Hepatocyte (in vitro differentiated cells): ENCODE measurements around the gene FAM83D. TPM values are rescaled to one million over a fixed set of nuclear protein-coding genes. Genes with fewer than 3 reads are reported as not detected.
"Not testable (repeated sequence)": the region's sequence is repeated elsewhere in the genome, so short reads cannot be mapped to it uniquely, and the experiment has no call there.

Source experiments
- DNase-seq: peaks from one replicate; pipeline ENCODE4 v3.0.0-alpha.2; 2016; ENCODE audit warnings: low spot score
- H2AFZ ChIP-seq: fragments of 200-600 bp; sonication (generic); 2 replicates; pipeline ENCODE4 v1.6.0; 2016; ENCODE audit warnings: antibody characterized with exemption, mild to moderate bottlenecking
- H3K27ac ChIP-seq: fragments of 200-600 bp; sonication (generic); 2 replicates; pipeline ENCODE4 v1.5.1; 2016; ENCODE audit warnings: mild to moderate bottlenecking
- H3K27me3 ChIP-seq: fragments of 200-600 bp; sonication (generic); 2 replicates; pipeline ENCODE4 v1.6.1; 2016
- H3K36me3 ChIP-seq: fragments of 200-600 bp; sonication (generic); replicated peaks from 2 replicates; pipeline ENCODE4 v1.5.1; 2016; ENCODE audit warnings: low read depth; ENCODE audit not compliant: insufficient read depth
- H3K4me1 ChIP-seq: fragments of 200-600 bp; sonication (generic); 2 replicates; pipeline ENCODE4 v1.5.1; 2016; ENCODE audit warnings: mild to moderate bottlenecking, moderate library complexity; ENCODE audit not compliant: insufficient read depth
- H3K4me2 ChIP-seq: fragments of 200-600 bp; sonication (generic); 2 replicates; pipeline ENCODE4 v1.6.0; 2016
- H3K4me3 ChIP-seq: fragments of 200-600 bp; sonication (generic); 2 replicates; pipeline ENCODE4 v1.5.1; 2016; ENCODE audit warnings: mild to moderate bottlenecking
- H3K79me2 ChIP-seq: fragments of 200-600 bp; sonication (generic); 2 replicates; pipeline ENCODE4 v1.6.0; 2017; ENCODE audit warnings: mild to moderate bottlenecking
- H3K9me2 ChIP-seq: fragments of 200-600 bp; sonication (generic); replicated peaks from 2 replicates; pipeline ENCODE4 v1.6.0; 2017; ENCODE audit warnings: mild to moderate bottlenecking; ENCODE audit not compliant: insufficient read depth
- H3K9me3 ChIP-seq: fragments of 200-600 bp; sonication (generic); 2 replicates; pipeline ENCODE4 v1.5.1; 2016; ENCODE audit warnings: low read depth, mild to moderate bottlenecking
- H4K20me1 ChIP-seq: fragments of 200-600 bp; sonication (generic); 2 replicates; pipeline ENCODE4 v1.6.0; 2016; ENCODE audit warnings: mild to moderate bottlenecking; ENCODE audit not compliant: insufficient read depth, poor library complexity, severe bottlenecking
- CTCF ChIP-seq: fragments of 200-600 bp; sonication (generic); IDR thresholded peaks from 2 replicates; pipeline ENCODE4 v1.5.1; 2016; ENCODE audit warnings: antibody characterized with exemption, mild to moderate bottlenecking; ENCODE audit not compliant: poor library complexity
- EZH2 ChIP-seq: fragments of 200-600 bp; sonication (generic); IDR thresholded peaks from 2 replicates; pipeline ENCODE4 v1.6.1; 2016; ENCODE audit warnings: antibody characterized with exemption, mild to moderate bottlenecking, borderline replicate concordance
- EZH2phosphoT487 ChIP-seq: fragments of 200-600 bp; sonication (generic); IDR thresholded peaks from one replicate; pipeline ENCODE4 v1.6.1; 2018; ENCODE audit warnings: antibody characterized with exemption, mild to moderate bottlenecking, low read depth, moderate library complexity; ENCODE audit not compliant: unreplicated experiment, severe bottlenecking
- WGBS: methylation state at CpG from one replicate; pipeline ENCODE4 v1.1.6; 2016; ENCODE audit warnings: low lambda C conversion rate; ENCODE audit errors: missing lambda C conversion rate; 5-methylcytosine and 5-hydroxymethylcytosine counted together
- polyA plus RNA-seq: library from polyadenylated mRNA; unstranded; fragments of >200 nt; fragmentation: Nextera tagmentation; extraction: Ambion mirVana; gene quantifications from 2 replicates; pipeline ENCODE4 v1.2.1, GENCODE V29; 2016
- total RNA-seq: library from RNA; depleted of rRNA; stranded (reverse); fragments of >200 nt; gene quantifications from 2 replicates; pipeline ENCODE4 v1.2.3, GENCODE V29; 2014

The FAM83D gene
- total and polyA plus RNA-seq, 2 experiments from 2014 or later, result 5.4 to 6.3 TPM

GRCh38 chr20:38953630-38954340 lies 27.6 kb downstream of the FAM83D start:
- H3K27me3 ChIP-seq, result no peaks in the 10 kb centered on the region
- H4K20me1 ChIP-seq, result no peaks in the 10 kb centered on the region
- H2AFZ ChIP-seq, result no peak overlapping the region
- no peak for DNase-seq
- no peaks in the 10 kb centered on the region for H3K36me3 ChIP-seq
- no peaks in the 10 kb centered on the region for H3K9me2 ChIP-seq
- H3K4me3 ChIP-seq, result no peak overlapping the region
- no peaks in the 10 kb centered on the region for H3K4me1 ChIP-seq
- no peaks in the 10 kb centered on the region for H3K9me3 ChIP-seq
- TF ChIP-seq EZH2 (no peak), CTCF (no peak), EZH2phosphoT487 (no peak)
- H3K4me2 ChIP-seq, result no peak overlapping the region
- no peak overlapping the region for H3K27ac ChIP-seq
- H3K79me2 ChIP-seq, result no peaks in the 10 kb centered on the region
- WGBS, result 93% methylated on average over 8 of the region's 8 CpGs

GRCh38 chr20:38957235-38957876 lies 31.1 kb downstream of the FAM83D start:
- H3K27ac ChIP-seq, result no peak overlapping the region
- no peak overlapping the region for H3K4me2 ChIP-seq
- H4K20me1 ChIP-seq, result no peaks in the 10 kb centered on the region
- H3K79me2 ChIP-seq, result no peaks in the 10 kb centered on the region
- no peaks in the 10 kb centered on the region for H3K27me3 ChIP-seq
- H3K9me3 ChIP-seq, result no peaks in the 10 kb centered on the region
- WGBS, result 96% methylated on average over 5 of the region's 5 CpGs
- no peak overlapping the region for H2AFZ ChIP-seq
- no peak overlapping the region for H3K4me3 ChIP-seq
- H3K4me1 ChIP-seq, result peaks cover 3% of the 10 kb centered on the region
- TF ChIP-seq EZH2, result no peak
- TF ChIP-seq EZH2phosphoT487, result no peak
- TF ChIP-seq CTCF, result no peak
- DNase-seq, result no peak
- no peaks in the 10 kb centered on the region for H3K36me3 ChIP-seq
- no peaks in the 10 kb centered on the region for H3K9me2 ChIP-seq

GRCh38 chr20:38957915-38958485 lies 31.8 kb downstream of the FAM83D start:
- DNase-seq, result no peak
- Histone ChIP-seq H3K9me2 (no peaks in the 10 kb centered on the region), H4K20me1 (no peaks in the 10 kb centered on the region), H2AFZ (no peak overlapping the region), H3K27me3 (no peaks in the 10 kb centered on the region), H3K9me3 (no peaks in the 10 kb centered on the region), H3K79me2 (peaks cover 4% of the 10 kb centered on the region), H3K4me2 (no peak overlapping the region), H3K27ac (no peak overlapping the region), H3K4me1 (peaks cover 5% of the 10 kb centered on the region), H3K36me3 (no peaks in the 10 kb centered on the region), H3K4me3 (no peak overlapping the region)
- WGBS, result 93% methylated on average over 8 of the region's 8 CpGs
- TF ChIP-seq EZH2phosphoT487 (no peak), CTCF (no peak), EZH2 (no peak)

- H3K4me1 ChIP-seq, result peaks cover 11% of the 10 kb centered on the region
- DNase-seq, H3K4me3 ChIP-seq, H2AFZ ChIP-seq, H4K20me1 ChIP-seq, H3K9me3 ChIP-seq, H3K9me2 ChIP-seq, H3K36me3 ChIP-seq, H3K27me3 ChIP-seq, H3K27ac ChIP-seq, H3K4me2 ChIP-seq: not testable (repeated sequence)
- peaks cover 26% of the 10 kb centered on the region for H3K79me2 ChIP-seq
- 91% methylated on average over 9 of the region's 9 CpGs for WGBS
Observed at GRCh38 chr20:38960187-38960687, 34.0 kb downstream of the FAM83D start.
